ENCODE measurements around the gene MAGI1. TPM values are rescaled to one million over a fixed set of nuclear protein-coding genes. Genes with fewer than 3 reads are reported as not detected.

Gene MAGI1
- polyA plus RNA-seq, 3 donors: not detected

DNA sequence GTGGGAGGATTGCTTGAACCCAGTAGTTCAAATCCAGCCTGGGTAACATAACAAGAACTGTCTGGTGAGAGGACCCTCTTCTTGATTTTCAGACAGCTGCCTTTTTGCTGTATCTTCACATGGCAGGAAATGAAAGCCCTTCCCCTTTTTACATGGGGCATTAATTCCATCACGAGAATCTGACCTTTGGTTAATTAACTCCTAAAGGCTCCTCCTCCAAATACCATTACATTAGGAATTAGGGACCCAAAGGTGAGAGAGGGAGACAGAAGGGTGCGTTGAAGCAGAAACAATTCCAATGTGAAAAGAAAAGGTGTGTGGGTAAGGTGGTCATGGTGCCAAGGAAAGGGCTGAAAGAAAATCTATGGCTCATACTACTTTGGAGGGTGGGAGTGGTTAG lies 536.2 kb downstream of the MAGI1 start:
- no peak overlapping the region for H3K9ac ChIP-seq (ENCODE audit: insufficient read depth, low read length, poor library complexity, severe bottlenecking)
- no peak overlapping the region for H3K4me3 Mint-ChIP-seq
- H3K36me3 ChIP-seq (replicated peaks in 1 of 2; ENCODE audit: control insufficient read depth in 1 of 2, insufficient read depth in 2 of 2, low read length in 2 of 2): no peaks in the 10 kb centered on the region
- H3K27ac Mint-ChIP-seq: no peak overlapping the region
- H3K4me3 ChIP-seq (replicated peaks in 1 of 3; ENCODE audit: low read depth in 2 of 3, low read length in 3 of 3): no peak overlapping the region
- H3K36me3 Mint-ChIP-seq: no peaks in the 10 kb centered on the region
- H2AFZ ChIP-seq (ENCODE audit: insufficient read depth, low read depth, low read length, poor library complexity, severe bottlenecking): no peak overlapping the region
- peaks cover 0 to 4% of the 10 kb centered on the region in 2 donors for H3K9me3 ChIP-seq (replicated peaks in 1 of 2; ENCODE audit: control insufficient read depth in 1 of 2, insufficient read depth in 1 of 2, low read length in 2 of 2)
- no peaks in the 10 kb centered on the region for H3K27me3 Mint-ChIP-seq (ENCODE audit: low read depth in 3 of 3)
- H3K4me1 Mint-ChIP-seq: no peaks in the 10 kb centered on the region
- no peak overlapping the region for H3K4me2 ChIP-seq (replicated peaks; ENCODE audit: extremely low read depth, low read length, poor library complexity, severe bottlenecking)
- no CpG with 5 or more reads among the region's 2 CpGs for WGBS (ENCODE audit: insufficient coverage)
- peaks cover 0 to 12% (median 2%) of the 10 kb centered on the region in 7 donors for H3K9me3 Mint-ChIP-seq
- no peaks in the 10 kb centered on the region for H3K79me2 ChIP-seq (ENCODE audit: insufficient read depth, low read length)
- no peaks in the 10 kb centered on the region for H3K4me1 ChIP-seq (ENCODE audit: control insufficient read depth in 1 of 2, insufficient read depth in 2 of 2, low read length in 2 of 2)
- no peaks in the 10 kb centered on the region for H3K27me3 ChIP-seq (ENCODE audit: control insufficient read depth in 2 of 2, insufficient read depth in 2 of 2, low read length in 2 of 2)
- no peak for TF ChIP-seq CTCF (IDR thresholded peaks at IDR 0.05)
- no peaks in the 10 kb centered on the region for H4K20me1 ChIP-seq (ENCODE audit: insufficient read depth, low read length)
- intact Hi-C loops (cut with micrococcal nuclease): no loop called here
- no peak for DNase-seq
- H3K27ac ChIP-seq (ENCODE audit: low read depth in 1 of 2, low read length in 2 of 2): no peak overlapping the region

DNA sequence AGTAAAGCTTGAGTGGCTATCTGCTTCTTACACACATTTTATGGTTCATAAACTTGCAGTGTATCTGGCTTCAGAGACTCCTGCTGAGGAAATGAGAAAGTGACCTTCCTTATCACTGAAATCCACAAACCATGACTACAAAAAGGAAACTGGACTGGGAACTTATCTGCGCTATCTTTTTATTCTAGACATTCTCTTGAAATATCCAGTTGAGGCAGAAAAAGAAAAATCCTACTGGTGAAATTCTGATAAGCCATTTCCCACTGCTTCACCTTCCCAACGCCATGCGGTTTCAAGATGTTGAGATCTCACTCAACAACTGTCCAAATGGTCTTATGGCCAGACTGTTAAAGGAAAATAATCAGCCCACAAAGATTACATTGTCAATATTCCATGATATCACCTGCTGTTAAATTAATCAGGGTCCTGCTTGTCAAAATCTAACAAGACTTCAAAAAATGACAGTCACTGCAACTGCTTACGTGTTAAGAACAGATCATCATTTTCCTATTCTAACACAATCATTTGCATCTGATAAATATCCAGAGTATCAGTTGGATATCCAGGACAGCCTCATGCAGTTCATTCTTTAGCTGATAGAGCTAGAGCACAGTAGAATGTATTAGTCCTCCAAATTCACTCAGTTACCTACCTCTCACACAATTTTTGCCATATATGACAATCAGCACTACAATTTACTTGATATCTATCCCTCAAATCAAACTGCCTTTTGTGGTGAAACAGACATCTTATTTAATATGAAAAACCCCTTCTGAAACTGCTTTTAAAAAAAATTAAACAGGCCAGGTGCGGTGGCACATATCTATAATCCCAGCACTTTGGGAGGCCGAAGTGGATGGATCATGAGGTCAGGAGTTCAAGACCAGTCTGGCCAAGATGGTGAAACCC lies 538.1 kb downstream of the MAGI1 start:
- Histone ChIP-seq H3K79me2 (ENCODE audit: insufficient read depth, low read length) (no peaks in the 10 kb centered on the region), H3K36me3 (replicated peaks in 1 of 2; ENCODE audit: control insufficient read depth in 1 of 2, insufficient read depth in 2 of 2, low read length in 2 of 2) (no peaks in the 10 kb centered on the region), H3K9me3 (replicated peaks in 1 of 2; ENCODE audit: control insufficient read depth in 1 of 2, insufficient read depth in 1 of 2, low read length in 2 of 2) (peaks cover 0 to 4% of the 10 kb centered on the region in 2 donors), H3K4me3 (replicated peaks in 1 of 3; ENCODE audit: low read depth in 2 of 3, low read length in 3 of 3) (no peak overlapping the region), H3K9ac (ENCODE audit: insufficient read depth, low read length, poor library complexity, severe bottlenecking) (no peak overlapping the region), H3K4me2 (replicated peaks; ENCODE audit: extremely low read depth, low read length, poor library complexity, severe bottlenecking) (no peak overlapping the region), H3K27ac (ENCODE audit: low read depth in 1 of 2, low read length in 2 of 2) (no peak overlapping the region), H3K4me1 (ENCODE audit: control insufficient read depth in 1 of 2, insufficient read depth in 2 of 2, low read length in 2 of 2) (no peaks in the 10 kb centered on the region), H4K20me1 (ENCODE audit: insufficient read depth, low read length) (no peaks in the 10 kb centered on the region), H2AFZ (ENCODE audit: insufficient read depth, low read depth, low read length, poor library complexity, severe bottlenecking) (no peak overlapping the region), H3K27me3 (ENCODE audit: control insufficient read depth in 2 of 2, insufficient read depth in 2 of 2, low read length in 2 of 2) (no peaks in the 10 kb centered on the region)
- intact Hi-C loops (cut with micrococcal nuclease): no loop called here
- TF ChIP-seq CTCF (IDR thresholded peaks at IDR 0.05): no peak
- Mint-ChIP-seq H3K27ac (no peak overlapping the region), H3K36me3 (no peaks in the 10 kb centered on the region), H3K27me3 (ENCODE audit: low read depth in 3 of 3) (no peaks in the 10 kb centered on the region), H3K4me3 (no peak overlapping the region), H3K9me3 (peaks cover 0 to 14% (median 1%) of the 10 kb centered on the region in 7 donors), H3K4me1 (no peaks in the 10 kb centered on the region)
- 80% methylated on average over 2 of the region's 6 CpGs for WGBS (ENCODE audit: insufficient coverage)
- no peak for DNase-seq

Measured in CD14-positive monocyte (primary cell).